ENCODE data around the gene HDAC5.
"Not testable (repeated sequence)": the region's sequence is repeated elsewhere in the genome, so short reads cannot be mapped to it uniquely, and the experiment has no call there.

Gene HDAC5

GRCh38 chr17:44121997-44122815 is 1.2 kb downstream of the HDAC5 start:
- no peak for ATAC-seq (replicated peaks)

GRCh38 chr17:44120851-44121605 is 2.4 kb downstream of the HDAC5 start:
- H3K27me3 Mint-ChIP-seq: no peaks in the 10 kb centered on the region
- H3K36me3 Mint-ChIP-seq: peaks cover 4 to 12% of the 10 kb centered on the region in 2 donors
- peaks cover 40 to 68% of the 10 kb centered on the region in 2 donors for H3K4me1 Mint-ChIP-seq
- H3K27ac Mint-ChIP-seq: no peak overlapping the region
- H3K4me3 Mint-ChIP-seq: no peak overlapping the region
- DNase-seq (no peak), ATAC-seq (replicated peaks) (no peak)
- H3K9me3 Mint-ChIP-seq: no peaks in the 10 kb centered on the region

More at GRCh38 chr17:44121997-44122815, 1.2 kb downstream of the HDAC5 start:
- Mint-ChIP-seq H3K4me3 (peak overlapping the region; percentile 89 to 93), H3K9me3 (no peaks in the 10 kb centered on the region), H3K36me3 (peaks cover 0 to 2% of the 10 kb centered on the region in 2 donors), H3K27ac (peak overlapping the region; percentile 92), H3K27me3 (no peaks in the 10 kb centered on the region), H3K4me1 (peaks cover 29 to 57% of the 10 kb centered on the region in 2 donors)
- DNase-seq: no peak

GRCh38 chr17:44120281-44120680 is 3.2 kb downstream of the HDAC5 start:
- H3K4me3 Mint-ChIP-seq; H3K27ac Mint-ChIP-seq; H3K9me3 Mint-ChIP-seq; H3K27me3 Mint-ChIP-seq; ATAC-seq (replicated peaks); DNase-seq: not testable (repeated sequence)
- Mint-ChIP-seq H3K36me3 (peaks cover 4 to 12% of the 10 kb centered on the region in 2 donors), H3K4me1 (peaks cover 45 to 76% of the 10 kb centered on the region in 2 donors)

GRCh38 chr17:44119798-44120197 is 3.6 kb downstream of the HDAC5 start:
- Mint-ChIP-seq H3K9me3 (no peaks in the 10 kb centered on the region), H3K27me3 (no peaks in the 10 kb centered on the region), H3K27ac (no peak overlapping the region), H3K4me3 (no peak overlapping the region), H3K36me3 (peaks cover 4 to 12% of the 10 kb centered on the region in 2 donors), H3K4me1 (peaks cover 47 to 81% of the 10 kb centered on the region in 2 donors)
- DNase-seq: no peak
- ATAC-seq (replicated peaks): no peak

GRCh38 chr17:44119062-44119461 is 4.4 kb downstream of the HDAC5 start:
- Mint-ChIP-seq H3K27me3 (no peaks in the 10 kb centered on the region), H3K9me3 (no peaks in the 10 kb centered on the region), H3K27ac (peak overlapping the region; percentile 80), H3K4me1 (peaks cover 47 to 80% of the 10 kb centered on the region in 2 donors), H3K36me3 (peaks cover 4 to 12% of the 10 kb centered on the region in 2 donors), H3K4me3 (no peak overlapping the region)
- DNase-seq (no peak), ATAC-seq (replicated peaks) (no peak)

GRCh38 chr17:44118427-44119050 is 4.9 kb downstream of the HDAC5 start:
- H3K4me1 Mint-ChIP-seq: peaks cover 48 to 82% of the 10 kb centered on the region in 2 donors
- H3K36me3 Mint-ChIP-seq: peaks cover 4 to 17% of the 10 kb centered on the region in 2 donors
- H3K27ac Mint-ChIP-seq: peak overlapping the region; percentile 80
- H3K27me3 Mint-ChIP-seq: no peaks in the 10 kb centered on the region
- H3K9me3 Mint-ChIP-seq: no peaks in the 10 kb centered on the region
- ATAC-seq (replicated peaks) (no peak), DNase-seq (no peak)
- H3K4me3 Mint-ChIP-seq: no peak overlapping the region

GRCh38 chr17:44117351-44117750 is 6.1 kb downstream of the HDAC5 start:
- Mint-ChIP-seq H3K4me1 (peaks cover 54 to 87% of the 10 kb centered on the region in 2 donors), H3K36me3 (peaks cover 4 to 19% of the 10 kb centered on the region in 2 donors), H3K27me3 (no peaks in the 10 kb centered on the region), H3K27ac (no peak overlapping the region), H3K4me3 (no peak overlapping the region), H3K9me3 (no peaks in the 10 kb centered on the region)
- no peak for ATAC-seq (replicated peaks)
- no peak for DNase-seq

GRCh38 chr17:44115585-44116415 is 7.6 kb downstream of the HDAC5 start:
- DNase-seq (no peak), ATAC-seq (replicated peaks) (no peak)
- no peak overlapping the region for H3K4me3 Mint-ChIP-seq
- peaks cover 57 to 88% of the 10 kb centered on the region in 2 donors for H3K4me1 Mint-ChIP-seq
- H3K9me3 Mint-ChIP-seq: no peaks in the 10 kb centered on the region
- H3K27ac Mint-ChIP-seq: peak overlapping the region; percentile 56
- H3K36me3 Mint-ChIP-seq: peaks cover 4 to 19% of the 10 kb centered on the region in 2 donors
- no peaks in the 10 kb centered on the region for H3K27me3 Mint-ChIP-seq

- Mint-ChIP-seq H3K27ac (no peak overlapping the region), H3K27me3 (no peaks in the 10 kb centered on the region), H3K4me1 (peaks cover 58 to 91% of the 10 kb centered on the region in 2 donors), H3K9me3 (no peaks in the 10 kb centered on the region), H3K4me3 (no peak overlapping the region), H3K36me3 (peaks cover 4 to 19% of the 10 kb centered on the region in 2 donors)
- ATAC-seq (replicated peaks) (no peak), DNase-seq (no peak)
Measured at GRCh38 chr17:44113868-44114840, 9.3 kb downstream of the HDAC5 start.

- H3K27ac Mint-ChIP-seq: peak overlapping the region; percentile 10
Measured at GRCh38 chr17:44113382-44113781, 10.1 kb downstream of the HDAC5 start.

GRCh38 chr17:44112284-44113280 is 10.9 kb downstream of the HDAC5 start:
- Mint-ChIP-seq H3K4me1 (peaks cover 55 to 76% of the 10 kb centered on the region in 2 donors), H3K9me3 (no peaks in the 10 kb centered on the region), H3K4me3 (no peak overlapping the region), H3K27ac (peak overlapping the region; percentile 51), H3K27me3 (no peaks in the 10 kb centered on the region), H3K36me3 (peaks cover 8 to 24% of the 10 kb centered on the region in 2 donors)
- ATAC-seq (replicated peaks) (no peak), DNase-seq (no peak)

More at GRCh38 chr17:44113382-44113781, 10.1 kb downstream of the HDAC5 start:
- Mint-ChIP-seq H3K36me3 (peaks cover 6 to 22% of the 10 kb centered on the region in 2 donors), H3K4me1 (peaks cover 53 to 84% of the 10 kb centered on the region in 2 donors), H3K27me3 (no peaks in the 10 kb centered on the region), H3K4me3 (no peak overlapping the region), H3K9me3 (no peaks in the 10 kb centered on the region)
- DNase-seq: no peak
- ATAC-seq (replicated peaks): no peak

GRCh38 chr17:44111777-44112176 is 11.7 kb downstream of the HDAC5 start:
- Mint-ChIP-seq H3K27ac (peak overlapping the region; percentile 85), H3K36me3 (peaks cover 9 to 19% of the 10 kb centered on the region in 2 donors), H3K4me1 (peaks cover 52 to 71% of the 10 kb centered on the region in 2 donors), H3K27me3 (no peaks in the 10 kb centered on the region), H3K9me3 (no peaks in the 10 kb centered on the region), H3K4me3 (peak overlapping the region; percentile 83 to 89)
- DNase-seq (no peak), ATAC-seq (replicated peaks) (no peak)

Measured in stimulated activated naive B cell treated with anti-CD40 and anti-IgM and Interleukin-4, amounts not matched to agents 10 μg/mL and 1 μg/mL and 100 μg/mL, for 72 hours (primary cell).